Spleen (tissue), 11 donors: ENCODE results near the gene TRIP4. TPM values are rescaled to one million over a fixed set of nuclear protein-coding genes. Genes with fewer than 3 reads are reported as not detected.
A peak's percentile ranks its signal among the peaks of the same experiment; 100 is the strongest.

Source experiments
- DNase-seq: peaks from one replicate; pipeline ENCODE4 v3.0.0-alpha.2; 2020
- H3K27ac ChIP-seq, 8 donors: fragments of 200-600 bp; sonication (generic) in 7 of 8; 1 replicate in 4 of 8; 2 replicates in 4 of 8; pipeline versions ENCODE4 v1.5.0 to v1.8.0; 2016 to 2021; ENCODE audit warnings: inconsistent platforms in 4 of 8, mild to moderate bottlenecking in 4 of 8, moderate library complexity in 1 of 8
- H3K27me3 ChIP-seq, 7 donors: fragments of 200-600 bp; sonication (generic) in 6 of 7; replicated peaks in 1 of 7; 1 replicate in 4 of 7; 2 replicates in 3 of 7; pipeline versions ENCODE4 v1.5.0 to v1.8.0; 2016 to 2021; ENCODE audit warnings: inconsistent platforms in 3 of 7, mild to moderate bottlenecking in 1 of 7
- H3K36me3 ChIP-seq, 6 donors: fragments of 200-600 bp; sonication (generic) in 5 of 6; 1 replicate in 4 of 6; 2 replicates in 2 of 6; pipeline versions ENCODE4 v1.5.0 to v1.8.0; 2016 to 2021; ENCODE audit warnings: inconsistent platforms in 2 of 6
- H3K4me1 ChIP-seq, 6 donors: fragments of 200-600 bp; sonication (generic) in 5 of 6; 1 replicate in 3 of 6; 2 replicates in 3 of 6; pipeline versions ENCODE4 v1.5.0 to v1.8.0; 2016 to 2021; ENCODE audit warnings: inconsistent platforms in 3 of 6
- H3K4me3 ChIP-seq, 8 donors: fragments of 200-600 bp; sonication (generic) in 7 of 8; 1 replicate in 4 of 8; 2 replicates in 4 of 8; pipeline versions ENCODE4 v1.5.0 to v1.8.0; 2016 to 2021; ENCODE audit warnings: inconsistent platforms in 4 of 8, mild to moderate bottlenecking in 4 of 8, moderate library complexity in 2 of 8
- H3K9me3 ChIP-seq, 8 donors: fragments of 200-600 bp; sonication (generic) in 7 of 8; 1 replicate in 4 of 8; 2 replicates in 4 of 8; pipeline versions ENCODE4 v1.5.0 to v1.8.0; 2016 to 2021; ENCODE audit warnings: inconsistent platforms in 4 of 8
- POLR2A ChIP-seq, 3 donors: fragments of 450-650 bp; IDR thresholded peaks; one replicate each; pipeline ENCODE4 v1.5.1; 2017; ENCODE audit warnings: antibody characterized with exemption in 3 of 3, mild to moderate bottlenecking in 1 of 3
- POLR2AphosphoS5 ChIP-seq, 3 donors: sonication (generic); formaldehyde crosslinking; IDR thresholded peaks; one replicate each; pipeline ENCODE4 v1.5.1; 2017; ENCODE audit warnings: antibody characterized with exemption in 3 of 3
- WGBS, 5 donors: extraction: QIAGEN DNeasy Blood & Tissue Kit in 3 of 5; methylation state at CpG; one replicate each; pipeline versions ENCODE4 v1.1.5 to v1.1.7; 2013 to 2018; 5-methylcytosine and 5-hydroxymethylcytosine counted together
- intact Hi-C: fragments of 100-400 bp; cut with DNase I; formaldehyde crosslinking; loops from one replicate; pipeline ENCODE4 v1.15.0; 2023; ENCODE audit warnings: low total_unique reads
- polyA plus RNA-seq, 3 donors: library from polyadenylated mRNA; stranded (reverse); fragments of 200-250 nt; gene quantifications; one replicate each; pipeline ENCODE4 v1.2.1, GENCODE V29; 2013
- total RNA-seq, 7 donors: library from RNA; depleted of rRNA in 3 of 7; stranded (reverse); fragments of >200 nt in 3 of 7; fragmentation: NEBNext Ultra II Directional in 4 of 7; extraction: Animal tissue kit (Norgen Biotek cat#: 25700) in 4 of 7; gene quantifications; one replicate each; pipeline versions ENCODE4 v1.1.0 to v1.2.1, GENCODE V29; 2016 to 2021
- TF ChIP-seq, protein P1 (sequence below), 11 experiments: fragments of 200-600 bp in 7 of 11; fragments of 450-650 bp in 4 of 11; sonication (generic) in 4 of 11; IDR thresholded peaks in 8 of 11; conservative IDR thresholded peaks in 3 of 11; 1 replicate in 7 of 11; 2 replicates in 4 of 11; pipeline versions ENCODE4 v1.4.0 to v1.8.0; 2016 to 2021; ENCODE audit warnings: antibody characterized with exemption in 11 of 11, inconsistent platforms in 4 of 11, mild to moderate bottlenecking in 1 of 11
- donor health status: healthy with polysubstance abuse.
- donor health status: DM: no; HTN: no; CAD: no; lungs with moderate emphysema.
- donor health status: DM: no; HTN: no; CAD: no.
- donor health status: Bipolar disorder and iron deficiency.
- donor health status: healthy.
- donor health status: DM: no; HTN: no; CAD: no.
- donor health status: DM: yes; HTN: yes; CAD: no.

The TRIP4 gene
- total and polyA plus RNA-seq, 10 donors: 17.3 to 31.9 (median 22.8) TPM

DNA sequence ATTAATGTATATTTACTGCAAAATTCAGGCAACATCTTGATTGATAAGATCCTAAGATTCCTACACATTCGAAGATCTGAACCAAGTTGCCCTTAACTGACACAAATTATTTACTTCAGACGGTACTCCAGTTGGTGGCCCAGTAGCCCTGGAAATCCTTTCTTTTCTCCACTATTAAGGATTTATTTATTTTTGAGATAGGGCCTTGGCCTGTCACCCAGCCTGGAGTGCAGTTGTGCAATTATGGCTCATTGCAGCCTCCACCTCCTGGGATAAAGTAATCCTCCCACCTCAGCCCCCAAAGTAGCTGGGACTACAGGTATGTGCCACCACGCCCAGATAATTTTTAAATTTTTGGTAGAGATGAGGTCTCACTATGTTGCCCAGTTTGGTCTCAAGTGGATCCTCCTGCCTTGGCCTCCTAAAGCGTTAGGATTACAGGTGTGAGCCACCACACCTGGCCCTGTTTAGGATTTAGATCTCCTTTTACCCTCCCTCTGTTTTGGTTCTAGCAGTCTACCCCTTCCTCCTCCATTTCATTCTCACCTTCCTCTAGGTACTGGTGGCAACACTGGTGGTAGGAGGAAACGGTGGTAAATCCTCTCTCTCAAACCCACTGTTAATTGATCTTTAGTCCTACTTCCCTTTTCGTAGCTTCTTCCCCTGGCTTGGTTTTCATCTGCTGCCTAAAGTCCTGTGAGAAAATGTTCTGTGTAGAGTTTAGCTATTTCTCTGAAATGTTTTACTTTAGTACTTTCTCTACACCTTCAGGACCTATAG, 60.1 kb downstream of the TRIP4 start:
- H3K36me3 ChIP-seq: peaks cover 0 to 72% (median 21%) of the 10 kb centered on the region in 6 donors
- H3K27me3 ChIP-seq: no peaks in the 10 kb centered on the region
- intact Hi-C loops: no loop called here
- TF ChIP-seq, protein P1, sequence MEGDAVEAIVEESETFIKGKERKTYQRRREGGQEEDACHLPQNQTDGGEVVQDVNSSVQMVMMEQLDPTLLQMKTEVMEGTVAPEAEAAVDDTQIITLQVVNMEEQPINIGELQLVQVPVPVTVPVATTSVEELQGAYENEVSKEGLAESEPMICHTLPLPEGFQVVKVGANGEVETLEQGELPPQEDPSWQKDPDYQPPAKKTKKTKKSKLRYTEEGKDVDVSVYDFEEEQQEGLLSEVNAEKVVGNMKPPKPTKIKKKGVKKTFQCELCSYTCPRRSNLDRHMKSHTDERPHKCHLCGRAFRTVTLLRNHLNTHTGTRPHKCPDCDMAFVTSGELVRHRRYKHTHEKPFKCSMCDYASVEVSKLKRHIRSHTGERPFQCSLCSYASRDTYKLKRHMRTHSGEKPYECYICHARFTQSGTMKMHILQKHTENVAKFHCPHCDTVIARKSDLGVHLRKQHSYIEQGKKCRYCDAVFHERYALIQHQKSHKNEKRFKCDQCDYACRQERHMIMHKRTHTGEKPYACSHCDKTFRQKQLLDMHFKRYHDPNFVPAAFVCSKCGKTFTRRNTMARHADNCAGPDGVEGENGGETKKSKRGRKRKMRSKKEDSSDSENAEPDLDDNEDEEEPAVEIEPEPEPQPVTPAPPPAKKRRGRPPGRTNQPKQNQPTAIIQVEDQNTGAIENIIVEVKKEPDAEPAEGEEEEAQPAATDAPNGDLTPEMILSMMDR (IDR thresholded peaks at IDR 0.05 in 8 of 11, conservative IDR thresholded peaks at IDR 0.05 in 3 of 11): no peak
- TF ChIP-seq POLR2AphosphoS5 (IDR thresholded peaks at IDR 0.05) (no peak), POLR2A (IDR thresholded peaks at IDR 0.05) (no peak)
- no peaks in the 10 kb centered on the region for H3K9me3 ChIP-seq
- WGBS, 5 donors: 74 to 76% (median 75%) methylated on average over 6 of the region's 6 CpGs
- H3K27ac ChIP-seq: peak overlapping the region in 2 of 8 donors; percentile 22 to 45
- no peak for DNase-seq
- peaks cover 0 to 57% (median 22%) of the 10 kb centered on the region in 6 donors for H3K4me1 ChIP-seq
- H3K4me3 ChIP-seq: no peak overlapping the region

DNA sequence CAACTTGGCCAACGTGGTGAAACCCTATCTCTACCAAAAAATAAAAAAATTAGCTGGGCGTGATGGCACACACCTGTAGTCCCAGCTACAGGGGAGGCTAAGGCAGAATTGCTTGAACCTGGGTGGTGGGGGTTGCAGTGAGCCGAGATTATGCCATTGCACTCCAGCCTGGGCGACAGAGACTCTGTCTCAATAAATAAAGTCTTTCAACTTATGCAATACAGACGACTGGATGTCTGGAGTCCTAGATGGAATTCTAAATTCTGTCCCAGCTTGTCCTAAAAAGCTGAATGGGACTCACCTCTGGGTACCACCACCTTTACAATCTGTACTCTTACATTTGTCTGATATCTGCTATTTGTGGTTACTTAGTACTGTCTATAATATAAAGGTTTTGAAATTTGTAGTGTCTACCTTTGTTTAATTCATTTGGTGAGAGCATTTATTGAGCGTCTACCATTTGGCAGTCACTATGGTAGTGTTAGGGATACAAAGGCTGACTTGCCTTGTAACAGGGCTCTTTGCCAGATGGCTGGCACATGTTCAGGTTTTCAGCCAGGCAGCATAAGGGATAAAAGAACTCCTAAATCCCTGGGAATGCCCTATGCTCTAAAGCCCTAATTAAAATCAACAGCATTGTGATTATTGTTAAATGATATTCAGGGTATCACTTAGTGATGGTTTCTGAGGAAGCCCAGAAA, 65.5 kb downstream of the TRIP4 start:
- H3K4me3 ChIP-seq: no peak overlapping the region
- intact Hi-C loops: no loop called here
- WGBS, 5 donors: 70 to 90% (median 83%) methylated on average over 6 of the region's 6 CpGs
- peaks cover 0 to 73% (median 34%) of the 10 kb centered on the region in 6 donors for H3K4me1 ChIP-seq
- H3K27ac ChIP-seq: no peak overlapping the region
- H3K36me3 ChIP-seq: peaks cover 0 to 62% (median 2%) of the 10 kb centered on the region in 6 donors
- no peaks in the 10 kb centered on the region for H3K9me3 ChIP-seq
- TF ChIP-seq, protein P1 (IDR thresholded peaks at IDR 0.05 in 8 of 11, conservative IDR thresholded peaks at IDR 0.05 in 3 of 11): no peak
- no peak for TF ChIP-seq POLR2AphosphoS5 (IDR thresholded peaks at IDR 0.05)
- TF ChIP-seq POLR2A (IDR thresholded peaks at IDR 0.05): no peak
- DNase-seq: no peak
- no peaks in the 10 kb centered on the region for H3K27me3 ChIP-seq

DNA sequence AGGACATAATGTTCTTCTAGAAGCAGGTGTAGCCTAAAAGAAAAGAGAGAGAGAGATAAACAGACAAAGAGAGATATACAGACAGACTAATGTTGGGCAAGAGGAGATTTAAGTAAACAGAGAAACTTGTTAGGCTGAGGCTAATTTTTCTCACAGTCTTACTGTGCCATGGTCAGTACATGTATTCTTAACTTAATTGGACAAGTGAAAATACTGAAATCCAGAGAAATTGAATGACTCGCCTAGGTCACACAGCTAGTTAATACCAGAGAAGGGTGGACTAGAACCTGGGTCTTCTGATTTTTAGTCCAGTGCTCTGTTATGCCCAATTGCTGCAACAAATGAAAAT, 66.0 kb downstream of the TRIP4 start:
- Histone ChIP-seq H3K4me1 (peaks cover 0 to 68% (median 30%) of the 10 kb centered on the region in 6 donors), H3K36me3 (peaks cover 0 to 56% (median 2%) of the 10 kb centered on the region in 6 donors), H3K27ac (no peak overlapping the region), H3K4me3 (no peak overlapping the region), H3K9me3 (no peaks in the 10 kb centered on the region), H3K27me3 (no peaks in the 10 kb centered on the region)
- WGBS, 5 donors: 91 to 100% (median 92%) methylated on average over 1 of the region's 1 CpG
- TF ChIP-seq, protein P1 (IDR thresholded peaks at IDR 0.05 in 8 of 11, conservative IDR thresholded peaks at IDR 0.05 in 3 of 11): no peak
- TF ChIP-seq POLR2A (IDR thresholded peaks at IDR 0.05) (no peak), POLR2AphosphoS5 (IDR thresholded peaks at IDR 0.05) (no peak)
- DNase-seq: no peak
- intact Hi-C loops: no loop called here

DNA sequence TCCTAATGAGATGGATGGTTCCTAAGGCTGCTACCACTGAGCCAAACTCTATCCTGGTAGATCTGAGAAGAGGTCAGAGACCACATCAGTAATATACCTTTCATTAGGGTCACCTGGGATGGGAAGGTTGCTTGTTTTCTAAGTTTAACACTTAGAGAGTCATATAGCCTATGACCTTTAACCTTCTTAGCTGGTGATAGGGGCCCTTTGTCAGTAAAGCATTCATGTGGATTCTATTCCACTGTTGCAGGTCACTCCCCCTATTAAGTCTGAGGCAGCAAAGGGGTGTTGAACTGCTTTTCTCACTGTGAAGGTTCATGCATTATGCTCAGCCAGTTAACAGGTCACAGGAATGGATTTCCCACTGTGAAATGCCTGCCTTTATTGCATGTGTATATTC, 66.6 kb downstream of the TRIP4 start:
- no peak overlapping the region for H3K27ac ChIP-seq
- peaks cover 0 to 51% (median 0%) of the 10 kb centered on the region in 6 donors for H3K36me3 ChIP-seq
- H3K9me3 ChIP-seq: no peaks in the 10 kb centered on the region
- TF ChIP-seq, protein P1 (IDR thresholded peaks at IDR 0.05 in 8 of 11, conservative IDR thresholded peaks at IDR 0.05 in 3 of 11): no peak
- TF ChIP-seq POLR2A (IDR thresholded peaks at IDR 0.05): no peak
- TF ChIP-seq POLR2AphosphoS5 (IDR thresholded peaks at IDR 0.05): no peak
- no peak for DNase-seq
- H3K27me3 ChIP-seq: no peaks in the 10 kb centered on the region
- H3K4me3 ChIP-seq: no peak overlapping the region
- intact Hi-C loops: no loop called here
- peaks cover 0 to 70% (median 31%) of the 10 kb centered on the region in 6 donors for H3K4me1 ChIP-seq
